Stromal cell of bone marrow (primary cell): ENCODE measurements around the gene DGCR8.

Experiments
- DNase-seq: peaks from one replicate; pipeline ENCODE4 v3.0.0-alpha.2; 2012; ENCODE audit warnings: low read depth

Gene DGCR8

DNA sequence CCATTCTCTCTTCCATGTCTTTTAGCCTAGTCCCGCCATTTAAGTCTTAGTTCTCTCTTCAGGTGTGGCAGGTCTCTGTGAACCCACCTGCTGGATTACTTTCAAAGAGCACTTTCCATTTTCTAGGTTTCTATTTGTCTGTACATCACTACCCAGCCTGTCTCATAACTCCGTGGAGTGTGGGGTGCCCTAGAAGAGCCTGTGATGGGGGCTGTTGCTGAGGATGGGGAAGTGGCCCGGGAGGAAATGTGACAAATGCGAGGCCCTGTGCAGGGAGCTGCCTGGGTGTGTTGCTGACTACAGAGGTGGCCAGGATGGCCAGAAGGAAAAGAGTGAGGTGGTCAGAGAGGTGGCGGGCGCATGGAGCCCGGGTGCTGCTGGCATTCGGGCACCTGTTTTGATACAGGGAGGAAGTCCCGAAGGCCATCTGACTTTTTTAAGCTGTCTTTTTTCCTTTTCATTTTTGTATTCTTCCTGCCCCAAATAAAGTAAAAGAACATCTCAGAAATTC is 10.7 kb downstream of the DGCR8 start:
- DNase-seq = no peak

DNA sequence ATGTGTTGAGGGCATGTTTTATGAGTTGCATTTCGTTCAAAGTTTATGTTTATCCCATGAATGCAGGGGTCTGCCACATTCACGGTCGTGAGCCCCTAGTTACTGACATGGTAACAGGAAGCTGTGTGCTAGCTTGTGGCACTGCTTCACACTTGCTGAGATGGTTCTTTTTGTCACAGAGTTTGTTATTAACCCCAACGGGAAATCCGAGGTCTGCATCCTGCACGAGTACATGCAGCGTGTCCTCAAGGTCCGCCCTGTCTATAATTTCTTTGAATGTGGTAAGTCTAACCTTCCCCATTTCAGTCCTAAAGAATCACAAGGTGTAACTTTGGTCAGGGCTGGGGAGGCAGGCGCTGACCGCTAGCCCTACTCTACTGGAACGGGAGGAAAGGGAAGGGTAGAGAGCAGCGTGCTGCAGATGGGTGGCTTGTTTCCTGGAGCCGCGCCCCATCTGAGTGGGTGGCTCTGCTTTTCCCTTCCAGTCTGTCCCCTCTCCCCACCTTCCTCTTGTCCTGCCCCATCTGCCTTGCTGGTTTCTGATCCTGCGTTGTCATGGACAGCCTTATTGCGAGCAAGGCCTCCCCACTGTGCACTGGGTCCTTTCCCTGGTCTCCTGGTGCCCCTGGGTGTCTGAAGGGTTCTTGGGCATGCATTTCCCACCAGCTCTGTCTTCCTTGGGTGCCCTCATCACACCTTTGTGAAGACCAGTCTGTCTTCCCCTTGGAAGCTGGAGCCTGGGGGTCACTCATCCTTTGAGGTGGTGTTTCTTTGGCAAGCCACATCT is 11.8 kb downstream of the DGCR8 start:
- no peak for DNase-seq

DNA sequence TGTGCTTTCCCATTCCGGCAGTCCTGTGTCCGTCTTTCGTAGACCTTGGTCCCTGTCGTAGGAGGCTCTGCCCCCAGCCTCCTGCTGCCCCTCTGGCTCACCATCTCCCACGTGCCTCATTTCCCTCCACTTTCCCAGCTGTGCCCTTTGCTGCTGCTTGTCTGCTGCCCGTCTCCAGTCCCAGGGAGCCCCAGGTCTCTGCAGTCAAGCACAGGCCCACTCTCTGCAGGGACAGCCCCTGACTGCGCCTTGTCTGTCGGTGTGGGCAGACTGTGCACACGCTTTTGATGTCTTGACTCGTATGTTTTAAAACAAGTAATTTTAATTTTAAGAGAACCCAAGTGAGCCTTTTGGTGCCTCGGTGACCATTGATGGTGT is 12.4 kb downstream of the DGCR8 start:
- DNase-seq = no peak

DNA sequence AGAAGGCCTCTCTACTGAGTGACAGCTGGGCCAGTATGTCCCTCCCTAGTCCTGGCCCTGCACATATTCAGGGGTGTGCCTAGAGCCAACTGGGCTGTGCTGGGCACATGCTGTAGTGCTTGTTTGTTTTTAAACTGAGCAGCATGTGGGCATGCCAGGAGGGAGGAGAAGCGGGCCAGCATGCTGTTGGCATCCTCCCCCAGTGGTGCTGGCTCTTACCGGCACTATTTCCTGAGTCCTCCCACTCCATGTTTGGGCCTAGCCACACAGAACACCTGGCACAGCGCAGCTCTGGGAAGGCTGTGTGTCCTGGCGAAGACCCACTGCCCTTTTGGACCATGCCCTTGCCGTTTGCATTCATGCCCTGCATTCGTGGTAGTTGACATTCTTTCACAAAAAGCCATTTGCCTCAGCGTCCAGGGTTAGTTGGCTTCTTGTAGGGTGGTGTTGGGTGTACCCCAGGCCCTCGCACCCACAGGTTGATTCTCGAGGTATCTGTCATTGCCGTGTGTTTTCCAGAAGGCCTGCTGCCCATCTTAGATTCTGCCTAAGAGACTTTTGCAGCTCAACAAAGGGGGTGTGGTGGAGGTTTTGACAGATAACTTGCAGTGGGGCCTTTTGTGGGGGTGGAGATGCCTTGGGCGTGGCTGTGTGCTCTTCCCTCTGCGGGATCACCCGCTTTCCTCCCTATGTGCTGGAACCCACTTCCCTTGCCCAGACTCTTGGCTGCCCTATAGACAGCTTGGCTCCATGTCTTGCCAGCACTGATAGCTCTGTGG is 13.6 kb downstream of the DGCR8 start:
- no peak for DNase-seq

DNA sequence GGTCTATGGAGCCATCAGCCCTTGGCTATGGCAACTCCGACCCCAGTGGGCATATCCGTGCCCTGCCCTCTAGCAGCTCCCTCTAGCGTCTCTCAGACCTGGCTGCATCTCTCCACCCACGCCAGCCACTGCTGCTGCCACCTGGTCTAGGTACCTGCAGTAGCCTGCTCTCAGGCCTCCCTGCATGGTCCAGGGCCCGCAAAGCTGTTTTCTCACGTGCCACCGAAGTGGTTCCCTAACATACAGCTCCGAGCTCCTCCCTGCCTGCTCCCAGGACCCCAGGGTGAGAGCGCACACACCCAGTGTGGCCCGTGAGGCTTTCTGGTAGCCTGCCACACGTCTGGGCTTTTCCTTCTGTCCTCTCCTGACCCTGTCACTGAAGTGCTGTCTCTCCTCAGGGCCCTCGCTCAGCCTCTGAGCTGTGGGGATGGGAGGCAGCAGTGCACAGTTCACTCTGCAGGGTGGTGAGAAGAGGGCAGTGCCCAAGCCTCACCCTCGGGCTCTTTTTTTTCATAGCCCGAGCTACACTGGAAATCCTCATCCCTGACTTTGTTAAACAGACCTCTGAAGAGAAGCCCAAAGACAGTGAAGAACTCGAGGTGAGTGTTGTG is 14.3 kb downstream of the DGCR8 start:
- DNase-seq = no peak

DNA sequence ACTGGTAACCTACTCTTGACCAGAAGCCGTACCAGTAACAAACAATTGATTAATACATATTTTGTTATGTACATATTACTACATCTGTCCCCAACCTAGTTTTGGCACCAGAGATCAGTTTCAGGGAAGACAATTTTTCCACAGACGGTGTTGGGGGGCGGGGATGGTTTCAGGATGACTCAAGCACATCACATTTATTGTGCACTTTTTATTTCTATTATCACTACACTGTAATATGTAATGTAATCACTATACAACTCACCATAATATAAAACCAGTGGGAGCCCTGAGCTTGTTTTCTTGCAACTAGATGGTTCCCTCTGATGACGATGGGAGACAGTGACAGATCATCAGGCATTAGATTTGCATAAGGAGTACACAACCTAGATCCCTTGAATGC is 15.5 kb downstream of the DGCR8 start:
- DNase-seq = no peak

DNA sequence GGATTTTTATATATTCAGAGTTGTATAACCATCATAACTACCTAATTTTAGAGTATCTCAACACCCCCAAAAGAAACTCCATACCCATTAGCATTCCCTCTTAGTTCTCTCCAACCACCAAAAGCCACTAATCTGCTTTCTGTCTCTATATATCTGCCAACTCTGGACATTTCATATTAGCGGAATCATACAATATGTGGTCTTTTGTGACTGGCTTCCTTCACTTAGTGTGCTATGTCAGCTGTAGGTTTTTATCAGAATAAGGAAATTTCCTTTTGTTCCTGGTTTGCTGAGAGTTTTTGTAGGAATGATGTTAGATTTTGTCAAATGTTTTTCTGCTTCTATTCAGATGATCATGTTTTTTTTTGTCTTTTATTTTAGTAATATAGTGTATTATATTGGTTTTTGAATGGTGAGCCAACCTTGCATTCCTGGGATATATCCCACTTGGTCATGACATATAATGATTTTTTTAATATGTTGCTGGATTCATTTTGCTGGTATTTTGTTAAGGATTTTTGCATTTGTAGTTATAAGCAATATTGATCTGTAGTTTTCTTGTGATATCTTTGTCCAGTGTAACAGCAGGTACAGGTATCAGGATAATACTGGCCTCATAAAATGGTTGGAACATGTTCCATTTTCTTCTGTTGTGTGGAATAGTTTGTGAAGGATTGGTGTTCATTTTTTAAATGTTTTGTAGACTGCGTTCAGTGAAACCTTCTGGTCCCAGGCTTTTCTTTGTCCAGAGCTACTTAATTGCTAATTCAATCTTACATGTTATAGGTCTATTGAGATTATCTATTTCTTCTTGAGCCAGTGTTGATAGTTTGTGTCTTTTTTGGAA is 16.8 kb downstream of the DGCR8 start:
- DNase-seq = no peak

DNA sequence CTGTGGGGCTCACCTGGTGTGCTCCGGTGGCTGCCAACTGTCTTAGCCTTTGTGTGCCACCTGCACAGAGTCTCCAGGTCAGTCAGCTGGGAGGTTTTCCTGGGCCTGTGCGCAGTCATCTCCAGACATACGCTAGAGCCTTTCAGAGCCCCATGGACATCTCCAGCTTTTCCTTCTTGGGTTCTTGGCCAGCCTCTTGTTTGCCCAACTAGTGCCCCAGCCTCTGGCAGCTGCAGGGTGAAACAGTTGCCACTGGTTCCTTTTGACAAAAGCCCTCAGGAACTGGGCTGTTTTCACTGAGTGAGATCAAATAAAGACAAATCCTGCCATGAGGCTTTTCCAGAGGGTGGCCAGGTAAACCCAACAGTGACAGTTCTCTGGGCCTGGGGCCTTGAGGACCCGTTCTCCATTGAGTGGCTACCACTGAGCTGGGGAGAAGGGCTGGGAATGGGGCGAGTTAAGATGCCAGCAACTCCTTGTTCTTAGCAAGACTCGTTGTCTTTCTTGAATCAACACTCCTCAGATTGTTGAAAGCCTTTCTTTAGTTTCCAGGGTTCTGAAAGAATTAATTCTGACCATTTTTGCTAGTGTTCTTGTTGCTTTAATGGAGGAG is 19.2 kb downstream of the DGCR8 start:
- DNase-seq = no peak

DNA sequence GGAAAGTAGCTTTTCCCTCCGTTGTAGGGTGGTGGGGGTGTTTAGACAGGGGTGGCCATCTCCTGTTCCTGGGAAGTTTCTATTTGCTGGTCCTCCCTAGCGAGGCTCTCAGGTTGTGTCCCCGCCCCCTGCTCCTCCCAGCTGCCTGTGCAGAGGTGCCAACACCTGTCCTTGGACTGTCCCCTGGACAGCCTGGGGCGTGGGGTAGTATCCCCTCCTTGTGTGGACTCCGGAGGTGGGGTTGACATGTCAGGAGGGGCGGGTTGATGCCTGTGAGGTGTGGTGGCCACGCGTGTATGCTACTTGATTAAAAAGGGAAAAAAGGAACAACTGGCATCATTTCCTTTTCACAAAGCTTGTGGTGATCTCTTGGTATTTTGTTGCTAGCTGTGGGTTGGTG is 21.6 kb downstream of the DGCR8 start:
- DNase-seq = no peak

DNA sequence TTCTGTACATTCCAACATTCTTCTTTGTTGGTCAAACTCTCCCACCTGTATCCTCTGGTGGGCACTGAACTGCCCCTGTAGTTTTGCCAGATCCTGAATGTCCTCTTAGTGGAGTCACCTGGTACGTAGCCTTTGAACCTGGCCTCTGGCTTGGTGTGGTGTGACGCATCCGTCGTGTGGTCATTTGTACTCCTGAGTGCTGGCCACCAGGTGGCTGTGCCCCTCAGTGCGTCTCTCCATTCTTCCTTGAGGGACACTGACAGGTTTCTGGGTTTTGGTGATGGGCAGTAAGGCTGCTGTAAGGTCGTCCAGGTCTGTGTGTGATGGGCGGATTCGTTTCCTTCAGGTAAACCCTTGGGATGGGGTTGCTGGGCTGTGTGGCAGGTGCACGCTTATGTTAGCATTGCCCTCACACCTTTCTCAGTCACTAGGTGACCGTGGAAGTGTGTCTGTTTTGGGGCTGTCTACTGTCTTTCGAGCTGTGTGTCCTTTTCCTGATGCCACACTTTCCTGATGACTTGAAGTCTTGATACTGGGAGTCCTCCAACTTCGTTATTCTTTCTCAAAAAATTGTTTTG is 22.3 kb downstream of the DGCR8 start:
- no peak for DNase-seq

DNA sequence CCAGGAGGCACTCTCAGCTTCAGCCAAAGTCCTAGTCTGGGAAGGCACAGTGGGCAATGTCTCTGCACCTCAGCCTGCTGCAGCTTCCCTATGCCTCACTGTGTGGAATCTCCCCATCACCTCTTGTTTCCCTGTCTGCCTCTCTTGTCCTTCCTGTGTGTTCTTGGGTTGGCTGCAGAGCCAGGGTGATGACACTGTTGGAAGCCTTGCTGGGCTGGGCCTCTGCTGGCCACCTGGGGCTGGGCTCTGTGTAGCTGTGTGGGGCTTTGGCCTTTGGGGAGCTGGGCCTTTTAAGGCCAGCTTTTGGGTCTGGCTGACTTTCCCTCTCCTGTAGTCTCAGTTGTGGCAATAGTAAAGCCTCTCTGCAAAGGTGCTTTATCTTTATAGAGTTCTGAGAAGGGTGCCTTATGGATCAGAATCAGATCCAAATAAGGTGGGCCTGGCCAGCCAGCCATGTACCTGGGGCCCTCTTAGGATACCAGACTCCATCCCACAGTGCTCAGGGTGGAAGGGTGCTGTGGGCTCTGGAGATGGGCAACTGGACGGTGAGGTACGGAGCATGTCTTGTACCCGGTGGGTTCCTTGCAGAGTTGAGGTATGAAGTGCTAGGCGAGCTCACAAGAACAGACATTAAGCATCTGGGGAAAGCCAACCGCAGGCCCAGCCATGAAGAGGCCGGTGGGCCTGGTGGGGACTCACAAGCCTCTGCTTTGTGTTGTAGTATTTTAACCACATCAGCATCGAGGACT is 25.6 kb downstream of the DGCR8 start:
- no peak for DNase-seq

DNA sequence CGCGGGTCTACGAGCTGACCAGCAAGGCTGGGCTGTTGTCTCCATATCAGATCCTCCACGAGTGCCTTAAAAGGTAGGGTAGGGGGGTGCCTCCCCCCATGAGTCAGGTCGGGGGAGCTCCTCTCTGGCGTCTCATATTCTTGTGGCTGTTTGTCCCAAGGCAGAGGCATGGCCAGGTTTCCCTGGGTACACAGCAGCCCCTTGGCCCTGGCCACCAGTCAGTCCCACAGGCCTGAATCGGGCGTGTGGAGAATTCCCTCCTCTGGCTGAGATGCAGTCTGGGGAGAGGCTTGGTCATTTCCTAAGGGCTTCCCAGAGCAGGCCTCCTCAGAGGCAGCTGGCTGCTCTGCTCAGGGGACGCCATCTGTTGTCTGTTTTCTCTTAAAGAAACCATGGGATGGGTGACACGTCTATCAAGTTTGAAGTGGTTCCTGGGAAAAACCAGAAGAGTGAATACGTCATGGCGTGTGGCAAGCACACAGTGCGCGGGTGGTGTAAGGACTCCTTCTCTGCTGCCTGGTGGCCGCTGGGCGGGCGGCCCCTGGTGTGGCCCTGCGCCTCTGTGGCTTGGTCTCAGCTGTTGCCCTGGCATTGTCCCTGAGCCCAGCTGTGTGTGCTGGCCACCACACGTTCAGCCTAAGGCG is 26.3 kb downstream of the DGCR8 start:
- no peak for DNase-seq

DNA sequence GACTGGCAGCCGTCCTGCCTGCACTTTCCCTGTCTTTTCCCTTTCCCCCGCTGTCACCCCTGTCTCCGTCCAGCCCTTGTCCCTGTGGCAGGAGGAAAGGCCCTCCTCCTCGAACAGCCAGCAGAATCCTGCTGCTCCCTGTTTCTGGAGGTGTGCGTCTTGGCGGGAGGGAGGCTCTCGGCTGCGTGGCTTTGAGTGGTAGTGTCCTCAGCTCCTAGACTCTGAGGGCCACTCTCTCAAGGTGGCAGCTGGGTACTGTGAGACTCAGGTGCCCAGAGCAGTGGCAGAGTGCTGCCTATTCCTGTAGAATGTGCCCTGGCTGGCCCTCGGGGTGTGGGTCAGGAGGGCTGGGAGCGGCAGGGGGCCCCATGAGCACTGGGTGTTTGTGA is 26.8 kb downstream of the DGCR8 start:
- DNase-seq = no peak

DNA sequence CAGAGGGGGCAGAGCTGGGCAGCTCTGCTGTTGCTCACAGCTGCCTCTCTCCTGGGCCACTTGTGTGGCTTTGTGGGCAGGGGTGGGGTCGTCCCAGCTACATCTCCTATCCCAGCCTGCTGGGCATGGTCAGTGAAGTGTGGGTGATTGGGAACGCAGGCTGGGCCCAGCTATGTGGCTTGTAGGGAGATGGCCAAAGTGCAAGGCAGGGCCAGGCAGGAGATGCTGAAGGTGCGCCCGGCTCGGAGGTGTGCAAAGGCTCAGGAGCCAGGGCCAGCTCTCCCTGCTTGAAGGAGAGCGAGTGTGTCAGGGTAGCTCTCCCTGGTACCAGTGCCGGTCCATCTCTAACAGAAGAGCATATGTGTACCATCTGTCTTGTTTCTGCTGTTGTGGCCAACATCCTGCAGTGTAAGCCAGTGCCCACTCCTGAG is 27.4 kb downstream of the DGCR8 start:
- no peak for DNase-seq

DNA sequence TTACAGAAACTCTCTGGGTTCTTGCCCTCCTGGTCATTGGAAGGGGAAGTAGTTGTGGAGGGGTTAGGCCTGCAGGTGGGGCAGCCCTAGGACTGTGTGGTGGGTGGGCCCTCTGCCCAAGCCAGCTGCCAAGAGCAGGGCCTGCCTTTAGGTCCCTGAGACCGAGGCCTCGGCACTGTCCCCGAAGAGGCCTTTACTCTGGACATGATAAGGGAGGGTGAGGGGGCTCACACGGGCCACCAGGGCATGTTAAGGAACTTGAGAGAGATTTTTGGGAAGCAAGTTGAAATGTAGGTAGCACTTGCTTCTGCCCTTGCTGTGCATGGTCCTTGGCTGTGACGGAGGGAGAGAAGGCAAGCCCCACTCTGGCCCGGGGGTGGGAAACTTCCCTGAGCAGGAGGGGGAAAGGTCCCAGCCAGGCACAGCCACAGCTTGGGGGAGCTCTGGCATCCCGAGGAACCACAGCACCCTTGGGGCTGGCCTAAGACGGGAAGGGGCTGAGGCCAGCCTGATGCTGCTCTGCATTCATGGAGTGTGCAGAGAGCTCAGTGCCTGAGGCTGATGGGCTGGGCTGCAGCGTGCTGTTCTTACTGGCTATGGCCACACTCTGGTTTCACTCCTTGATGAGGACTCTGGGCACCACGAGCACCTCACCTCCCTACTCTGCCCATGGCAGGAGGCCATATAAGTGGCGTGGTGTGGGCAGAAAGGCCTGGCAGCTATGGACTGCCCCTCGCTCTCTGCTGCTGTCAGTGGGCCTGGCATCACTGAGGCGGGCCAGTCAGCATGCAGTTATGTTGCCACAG is 28.1 kb downstream of the DGCR8 start:
- no peak for DNase-seq

DNA sequence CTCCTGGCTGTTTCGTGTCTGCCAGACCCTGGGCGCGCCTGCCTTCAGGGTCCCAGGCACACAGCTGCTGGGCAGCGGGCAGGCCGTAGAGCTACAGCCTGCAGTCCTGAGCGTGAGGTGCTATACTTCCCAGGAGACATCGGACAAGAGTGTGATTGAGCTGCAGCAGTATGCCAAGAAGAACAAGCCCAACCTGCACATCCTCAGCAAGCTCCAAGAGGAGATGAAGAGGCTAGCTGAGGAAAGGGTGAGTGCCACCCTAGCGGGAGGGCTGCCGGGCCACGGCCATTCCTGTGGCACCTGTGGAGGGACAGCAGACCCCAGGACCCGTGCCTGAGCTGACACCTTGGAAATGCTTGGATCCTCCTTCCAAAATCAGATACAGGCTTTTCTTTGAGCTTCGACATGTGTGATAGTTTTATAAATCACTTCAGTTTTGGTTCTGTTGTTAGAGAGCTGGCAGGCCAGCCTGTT is 28.8 kb downstream of the DGCR8 start:
- DNase-seq = no peak

DNA sequence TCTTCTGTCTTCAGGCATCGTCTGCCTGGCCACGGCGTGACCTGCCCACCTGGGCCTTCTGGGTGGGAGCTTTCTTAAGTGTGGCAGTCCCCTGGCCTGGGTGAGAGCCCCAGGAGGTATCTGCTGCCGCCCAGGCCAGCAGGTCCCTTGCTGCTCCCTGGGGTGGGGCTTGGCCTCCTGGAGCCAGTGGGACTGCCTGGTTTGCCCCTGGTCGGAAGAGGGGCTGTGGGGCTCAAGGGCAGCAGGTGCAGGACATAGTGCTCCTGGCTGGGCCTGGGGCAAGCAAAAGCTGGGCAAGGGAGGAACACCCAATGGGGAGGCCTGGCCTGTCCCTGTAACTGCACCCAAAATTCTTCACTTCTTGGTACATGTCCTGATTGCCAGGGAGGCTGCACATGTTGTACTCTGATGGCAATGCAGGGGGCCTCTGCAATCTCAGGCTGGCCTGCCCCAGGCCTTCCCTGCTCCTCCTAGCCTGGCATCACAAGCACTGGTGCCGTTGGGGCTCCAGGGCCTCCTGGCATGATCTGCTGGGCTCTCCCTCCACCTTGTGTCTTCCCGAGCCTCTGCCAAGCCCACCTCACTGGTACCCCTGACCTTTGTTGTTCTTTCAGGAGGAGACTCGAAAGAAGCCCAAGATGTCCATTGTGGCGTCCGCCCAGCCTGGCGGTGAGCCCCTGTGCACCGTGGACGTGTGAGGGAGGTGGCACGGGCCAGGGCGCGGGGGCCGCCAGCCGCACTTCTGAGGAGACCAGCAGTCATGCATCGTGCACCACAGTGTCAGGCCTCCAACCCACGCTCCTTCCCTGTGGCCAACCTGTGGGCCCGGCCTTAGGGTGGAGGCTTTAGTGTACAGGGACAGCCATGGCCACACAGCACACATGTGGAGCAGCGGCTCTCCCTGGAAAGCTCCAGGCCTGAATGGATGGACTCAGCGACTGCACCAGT is 29.6 kb downstream of the DGCR8 start:
- DNase-seq = no peak
